Neuronal stem cell (in vitro differentiated cells): ENCODE results near the gene GET4.
A peak's percentile ranks its signal among the peaks of the same experiment; 100 is the strongest.

Experiments
- DNase-seq: peaks from one replicate; pipeline ENCODE4 v3.0.0-alpha.2; 2013; ENCODE audit warnings: low spot score
- H2AFZ ChIP-seq: one replicate; pipeline ENCODE4 v1.6.1; 2013; ENCODE audit warnings: mild to moderate bottlenecking, low read length, inconsistent platforms
- H2AK5ac ChIP-seq: 2 replicates; pipeline ENCODE4 v1.6.1; 2013; ENCODE audit warnings: low read depth, mild to moderate bottlenecking, inconsistent platforms, low read length, moderate library complexity, mixed read lengths
- H2BK120ac ChIP-seq: 2 replicates; pipeline ENCODE4 v1.6.1; 2013; ENCODE audit warnings: low read depth, mild to moderate bottlenecking, inconsistent platforms, low read length, moderate library complexity, mixed read lengths
- H2BK12ac ChIP-seq: one replicate; pipeline ENCODE4 v1.6.1; 2013; ENCODE audit warnings: low read length, inconsistent platforms
- H2BK15ac ChIP-seq: 2 replicates; pipeline ENCODE4 v1.6.1; 2013; ENCODE audit warnings: mild to moderate bottlenecking, low read length, inconsistent platforms, mixed read lengths
- H2BK5ac ChIP-seq: one replicate; pipeline ENCODE4 v1.6.1; 2013; ENCODE audit warnings: inconsistent platforms, mild to moderate bottlenecking, low read length, moderate library complexity
- H3K14ac ChIP-seq: one replicate; pipeline ENCODE4 v1.6.1; 2013; ENCODE audit warnings: low read length, inconsistent platforms
- H3K18ac ChIP-seq: 2 replicates; pipeline ENCODE4 v1.6.1; 2013; ENCODE audit warnings: low read length, inconsistent platforms
- H3K23ac ChIP-seq: 2 replicates; pipeline ENCODE4 v1.6.1; 2013; ENCODE audit warnings: low read depth, mild to moderate bottlenecking, mixed read lengths, low read length, inconsistent platforms; ENCODE audit not compliant: poor library complexity
- H3K27ac ChIP-seq: replicated peaks from 3 replicates; pipeline ENCODE4 v1.5.1; 2013; ENCODE audit warnings: low read length, inconsistent platforms
- H3K27me3 ChIP-seq, 3 experiments: 2 replicates each; pipeline ENCODE4 v1.6.1; 2013; ENCODE audit warnings: low read length in 3 of 3, mild to moderate bottlenecking in 2 of 3, inconsistent platforms in 1 of 3, low read depth in 1 of 3, mixed read lengths in 1 of 3, moderate library complexity in 1 of 3; ENCODE audit not compliant: control insufficient read depth in 3 of 3, insufficient read depth in 3 of 3
- H3K36me3 ChIP-seq, 2 donors: replicated peaks in 1 of 2; 2 replicates each; pipeline ENCODE4 v1.6.1; 2013; ENCODE audit warnings: low read length in 2 of 2; ENCODE audit not compliant: control insufficient read depth in 2 of 2, insufficient read depth in 2 of 2
- H3K4ac ChIP-seq: 2 replicates; pipeline ENCODE4 v1.6.1; 2013; ENCODE audit warnings: inconsistent platforms, mild to moderate bottlenecking, low read length, moderate library complexity
- H3K4me1 ChIP-seq, 2 donors: 1 replicate in 1 of 2; 2 replicates in 1 of 2; pipeline ENCODE4 v1.6.1; 2013; ENCODE audit warnings: low read length in 2 of 2, low read depth in 1 of 2; ENCODE audit not compliant: control insufficient read depth in 2 of 2, insufficient read depth in 1 of 2
- H3K4me2 ChIP-seq: one replicate; pipeline ENCODE4 v1.6.1; 2013; ENCODE audit warnings: mild to moderate bottlenecking, low read length, inconsistent platforms; ENCODE audit not compliant: insufficient read depth, poor library complexity, severe bottlenecking
- H3K4me3 ChIP-seq, 2 donors: 2 replicates each; pipeline ENCODE4 v1.5.1; 2013; ENCODE audit warnings: low read length in 2 of 2, mild to moderate bottlenecking in 2 of 2, inconsistent platforms in 1 of 2, moderate library complexity in 1 of 2
- H3K79me1 ChIP-seq: one replicate; pipeline ENCODE4 v1.6.1; 2013; ENCODE audit warnings: low read depth, mild to moderate bottlenecking, inconsistent platforms, low read length, moderate library complexity
- H3K9ac ChIP-seq: one replicate; pipeline ENCODE4 v1.6.1; 2013; ENCODE audit warnings: mild to moderate bottlenecking, low read depth, low read length, inconsistent platforms; ENCODE audit not compliant: poor library complexity
- H3K9me3 ChIP-seq, 2 donors: replicated peaks in 1 of 2; 2 replicates each; pipeline versions ENCODE3 to v1.6.1; 2013; ENCODE audit warnings: low read length in 2 of 2, mild to moderate bottlenecking in 2 of 2, inconsistent platforms in 1 of 2, low read depth in 1 of 2, mixed read lengths in 1 of 2, moderate library complexity in 1 of 2; ENCODE audit not compliant: control insufficient read depth in 2 of 2, insufficient read depth in 1 of 2
- H4K8ac ChIP-seq: one replicate; pipeline ENCODE4 v1.6.1; 2013; ENCODE audit warnings: low read depth, mild to moderate bottlenecking, inconsistent platforms, low read length, moderate library complexity
- H4K91ac ChIP-seq: one replicate; pipeline ENCODE4 v1.6.1; 2013; ENCODE audit warnings: low read length, low read depth, mild to moderate bottlenecking, inconsistent platforms; ENCODE audit not compliant: poor library complexity
- WGBS, 2 donors: extraction: QIAGEN DNeasy Blood & Tissue Kit; methylation state at CpG; one replicate each; pipeline ENCODE4 v1.1.7; 2013; ENCODE audit warnings: missing lambda C conversion rate in 2 of 2, mixed read lengths in 1 of 2; ENCODE audit not compliant: insufficient read length in 2 of 2, insufficient replicate concordance in 1 of 2; ENCODE audit errors: extremely low coverage in 2 of 2; 5-methylcytosine and 5-hydroxymethylcytosine counted together

The GET4 gene

DNA sequence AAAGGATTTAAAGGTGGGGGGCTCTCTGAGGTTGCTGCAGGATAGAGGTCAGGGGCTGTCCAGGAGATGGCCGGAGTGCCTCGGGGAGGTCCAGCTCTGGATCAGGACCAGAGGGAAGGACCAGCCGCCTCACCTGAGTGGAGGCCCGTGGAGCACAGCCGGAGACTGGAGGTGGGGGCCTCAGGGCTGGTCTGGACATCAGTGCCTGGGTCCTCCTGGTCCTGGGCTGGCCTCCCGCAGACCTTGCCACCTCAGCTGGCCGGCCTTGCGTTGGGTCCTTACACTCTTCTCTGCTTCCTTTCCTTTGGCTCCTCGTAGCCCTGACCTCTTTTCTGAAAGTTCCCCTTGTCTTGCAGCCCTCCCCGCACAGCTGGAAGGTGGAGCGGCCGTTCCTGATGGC is 42.1 kb upstream of the GET4 start:
- H2BK15ac ChIP-seq = no peak overlapping the region
- WGBS, 2 donors = no CpG with 5 or more reads among the region's 12 CpGs

DNA sequence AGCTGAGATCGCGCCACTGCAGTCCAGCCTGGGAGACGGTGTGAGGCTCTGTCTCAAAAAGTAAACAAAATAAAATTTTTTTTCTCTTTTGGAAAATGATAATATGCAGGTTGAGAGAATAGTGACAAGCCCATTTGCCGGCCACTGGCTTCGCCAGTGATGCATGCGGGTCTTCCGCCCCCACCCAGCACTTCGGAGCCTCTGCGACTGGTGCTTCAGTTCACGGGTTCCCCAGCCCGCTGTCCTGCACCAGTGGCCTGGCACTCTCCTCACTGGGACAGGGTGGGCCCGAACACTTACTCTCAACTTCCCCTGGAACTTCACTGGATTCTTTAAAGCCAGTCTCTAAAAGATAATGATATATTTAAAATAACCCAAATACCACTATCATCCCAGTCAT is 41.3 kb upstream of the GET4 start:
- no peak overlapping the region for H2BK12ac ChIP-seq
- H3K9ac ChIP-seq = no peak overlapping the region
- no peak overlapping the region for H3K4ac ChIP-seq
- no peak overlapping the region for H3K23ac ChIP-seq
- peaks cover 8 to 73% of the 10 kb centered on the region in 2 donors for H3K36me3 ChIP-seq
- H3K14ac ChIP-seq = no peak overlapping the region
- H3K4me3 ChIP-seq = no peak overlapping the region
- no peak overlapping the region for H3K18ac ChIP-seq
- H2AK5ac ChIP-seq = no peak overlapping the region
- no peak overlapping the region for H2BK120ac ChIP-seq
- H2BK5ac ChIP-seq = no peak overlapping the region
- no peak overlapping the region for H4K91ac ChIP-seq
- peaks cover 13% of the 10 kb centered on the region for H3K79me1 ChIP-seq
- H2AFZ ChIP-seq = no peak overlapping the region
- no peak overlapping the region for H3K4me2 ChIP-seq
- H4K8ac ChIP-seq = no peak overlapping the region
- no peaks in the 10 kb centered on the region for H3K9me3 ChIP-seq
- H2BK15ac ChIP-seq = no peak overlapping the region
- no peak for DNase-seq
- H3K4me1 ChIP-seq = peaks cover 0 to 2% of the 10 kb centered on the region in 2 donors
- H3K27ac ChIP-seq = no peak overlapping the region
- WGBS, 2 donors = no CpG with 5 or more reads among the region's 12 CpGs
- no peaks in the 10 kb centered on the region for H3K27me3 ChIP-seq

More for the DNA sequence above, 42.1 kb upstream of the GET4 start:
- no peak overlapping the region for H3K18ac ChIP-seq
- H3K23ac ChIP-seq = peak overlapping the region; percentile 39
- no peak overlapping the region for H2AK5ac ChIP-seq
- H4K8ac ChIP-seq = no peak overlapping the region
- no peak overlapping the region for H3K4me3 ChIP-seq
- no peak overlapping the region for H2BK5ac ChIP-seq
- H3K27me3 ChIP-seq = no peaks in the 10 kb centered on the region
- H3K4ac ChIP-seq = no peak overlapping the region
- peaks cover 7 to 65% of the 10 kb centered on the region in 2 donors for H3K36me3 ChIP-seq
- no peak overlapping the region for H2BK12ac ChIP-seq
- H3K14ac ChIP-seq = no peak overlapping the region
- no peak for DNase-seq
- peaks cover 0 to 2% of the 10 kb centered on the region in 2 donors for H3K4me1 ChIP-seq
- H2BK120ac ChIP-seq = no peak overlapping the region
- no peak overlapping the region for H3K9ac ChIP-seq
- peaks cover 13% of the 10 kb centered on the region for H3K79me1 ChIP-seq
- H3K27ac ChIP-seq = no peak overlapping the region
- H3K4me2 ChIP-seq = no peak overlapping the region
- H3K9me3 ChIP-seq = no peaks in the 10 kb centered on the region
- no peak overlapping the region for H4K91ac ChIP-seq
- no peak overlapping the region for H2AFZ ChIP-seq

DNA sequence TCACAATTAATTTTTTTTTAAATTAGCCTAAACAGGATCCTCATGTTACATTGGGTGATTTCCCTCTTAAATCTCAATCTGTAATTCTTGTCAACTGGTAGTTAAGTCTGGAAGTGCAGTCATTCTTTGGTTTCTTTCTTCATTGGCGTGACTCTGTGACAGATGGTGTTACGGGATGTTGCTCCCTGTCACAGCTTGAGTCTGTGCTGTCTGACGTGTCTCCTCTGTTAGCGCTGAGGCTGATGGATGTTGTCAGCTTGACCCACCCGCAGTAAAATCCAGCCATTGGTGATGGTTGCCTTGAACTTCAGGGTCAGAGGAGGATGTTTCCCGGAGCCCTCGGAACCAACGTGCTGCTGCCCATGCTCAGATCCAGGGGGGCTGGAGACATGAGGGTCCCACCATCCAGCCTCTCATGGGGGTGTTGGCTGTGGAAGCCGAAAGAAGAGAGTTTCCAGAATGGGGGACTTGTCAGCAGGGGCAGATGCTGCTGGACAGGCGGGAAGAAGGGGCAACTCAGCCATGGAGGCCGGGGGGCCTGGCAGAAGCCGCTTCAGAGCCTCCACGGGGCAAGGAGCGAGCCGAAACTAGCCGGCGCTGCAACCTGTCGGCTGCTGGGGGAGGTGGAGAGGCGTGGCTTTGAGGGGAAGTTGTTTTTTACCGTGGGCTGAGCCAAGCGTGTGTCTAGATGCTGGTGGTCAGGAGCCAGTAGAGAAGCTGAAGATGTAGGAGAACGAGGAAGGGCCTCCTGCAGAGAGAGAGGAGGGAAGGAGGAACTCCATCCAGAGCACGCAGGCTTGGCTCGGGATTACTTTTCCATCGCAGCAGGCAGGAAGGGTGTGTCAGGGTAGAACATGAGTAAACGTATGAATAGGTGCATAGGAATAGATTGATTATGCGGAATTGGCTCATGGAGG is 40.6 kb upstream of the GET4 start:
- Histone ChIP-seq H2BK5ac (no peak overlapping the region), H3K18ac (no peak overlapping the region), H3K36me3 (peaks cover 12 to 77% of the 10 kb centered on the region in 2 donors), H3K14ac (no peak overlapping the region), H3K4me3 (no peak overlapping the region), H2BK120ac (no peak overlapping the region), H3K23ac (peak overlapping the region; percentile 75), H2BK15ac (no peak overlapping the region), H2AK5ac (no peak overlapping the region), H3K4me1 (peaks cover 0 to 2% of the 10 kb centered on the region in 2 donors), H3K9ac (no peak overlapping the region), H3K27ac (no peak overlapping the region), H2AFZ (no peak overlapping the region), H4K91ac (no peak overlapping the region), H2BK12ac (no peak overlapping the region), H3K27me3 (no peaks in the 10 kb centered on the region), H4K8ac (no peak overlapping the region), H3K4me2 (no peak overlapping the region), H3K4ac (no peak overlapping the region), H3K9me3 (no peaks in the 10 kb centered on the region), H3K79me1 (peaks cover 12% of the 10 kb centered on the region)
- no CpG with 5 or more reads among the region's 27 CpGs for WGBS, 2 donors
- DNase-seq = no peak

- H2AK5ac ChIP-seq = no peak overlapping the region
- H2BK120ac ChIP-seq = no peak overlapping the region
- H3K4me3 ChIP-seq = no peak overlapping the region
- H3K27me3 ChIP-seq = no peaks in the 10 kb centered on the region
- no peak overlapping the region for H3K4ac ChIP-seq
- no peaks in the 10 kb centered on the region for H3K9me3 ChIP-seq
- H4K91ac ChIP-seq = no peak overlapping the region
- WGBS, 2 donors = no CpG with 5 or more reads among the region's 5 CpGs
- H3K36me3 ChIP-seq = peaks cover 12 to 78% of the 10 kb centered on the region in 2 donors
- peaks cover 11% of the 10 kb centered on the region for H3K79me1 ChIP-seq
- peak overlapping the region; percentile 49 for H3K23ac ChIP-seq
- no peak overlapping the region for H3K9ac ChIP-seq
- peak overlapping the region; percentile 55 for H2BK5ac ChIP-seq
- peaks cover 0 to 2% of the 10 kb centered on the region in 2 donors for H3K4me1 ChIP-seq
- no peak overlapping the region for H4K8ac ChIP-seq
- no peak overlapping the region for H3K27ac ChIP-seq
- no peak overlapping the region for H3K14ac ChIP-seq
- H3K4me2 ChIP-seq = no peak overlapping the region
- DNase-seq = no peak
- H3K18ac ChIP-seq = no peak overlapping the region
- H2BK12ac ChIP-seq = no peak overlapping the region
- no peak overlapping the region for H2AFZ ChIP-seq
- H2BK15ac ChIP-seq = no peak overlapping the region
Measured at GRCh38 chr7:836429-836828, 39.9 kb upstream of the GET4 start.
